ENCODE measurements around the gene KLHL33.

Gene KLHL33, protein sequence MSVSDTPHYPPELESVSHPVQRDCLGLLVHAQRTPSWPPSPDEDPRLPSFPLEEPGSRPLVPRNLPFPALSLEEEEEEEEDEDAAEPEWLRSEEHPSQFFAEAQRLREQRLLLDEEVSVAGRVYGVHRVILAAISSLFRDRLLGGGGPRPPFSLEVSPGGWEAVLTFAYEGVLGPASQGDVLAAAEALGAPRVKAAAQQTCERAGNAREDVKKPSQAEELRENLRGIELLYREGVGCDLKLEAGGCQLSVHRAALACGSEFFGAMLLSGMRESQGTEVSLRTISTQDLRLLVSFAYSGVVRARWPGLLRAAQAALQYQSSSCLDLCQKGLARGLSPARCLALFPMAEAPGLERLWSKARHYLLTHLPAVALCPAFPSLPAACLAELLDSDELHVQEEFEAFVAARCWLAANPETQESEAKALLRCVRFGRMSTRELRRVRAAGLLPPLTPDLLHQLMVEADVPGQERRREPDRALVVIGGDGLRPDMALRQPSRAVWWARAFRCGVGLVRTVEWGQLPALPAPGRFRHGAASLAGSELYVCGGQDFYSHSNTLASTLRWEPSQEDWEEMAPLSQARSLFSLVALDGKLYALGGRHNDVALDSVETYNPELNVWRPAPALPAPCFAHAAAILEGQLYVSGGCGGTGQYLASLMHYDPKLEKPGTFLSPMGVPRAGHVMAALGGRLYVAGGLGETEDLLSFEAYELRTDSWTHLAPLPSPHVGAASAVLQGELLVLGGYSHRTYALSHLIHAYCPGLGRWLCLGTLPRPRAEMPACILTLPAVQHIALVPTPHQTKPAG

DNA sequence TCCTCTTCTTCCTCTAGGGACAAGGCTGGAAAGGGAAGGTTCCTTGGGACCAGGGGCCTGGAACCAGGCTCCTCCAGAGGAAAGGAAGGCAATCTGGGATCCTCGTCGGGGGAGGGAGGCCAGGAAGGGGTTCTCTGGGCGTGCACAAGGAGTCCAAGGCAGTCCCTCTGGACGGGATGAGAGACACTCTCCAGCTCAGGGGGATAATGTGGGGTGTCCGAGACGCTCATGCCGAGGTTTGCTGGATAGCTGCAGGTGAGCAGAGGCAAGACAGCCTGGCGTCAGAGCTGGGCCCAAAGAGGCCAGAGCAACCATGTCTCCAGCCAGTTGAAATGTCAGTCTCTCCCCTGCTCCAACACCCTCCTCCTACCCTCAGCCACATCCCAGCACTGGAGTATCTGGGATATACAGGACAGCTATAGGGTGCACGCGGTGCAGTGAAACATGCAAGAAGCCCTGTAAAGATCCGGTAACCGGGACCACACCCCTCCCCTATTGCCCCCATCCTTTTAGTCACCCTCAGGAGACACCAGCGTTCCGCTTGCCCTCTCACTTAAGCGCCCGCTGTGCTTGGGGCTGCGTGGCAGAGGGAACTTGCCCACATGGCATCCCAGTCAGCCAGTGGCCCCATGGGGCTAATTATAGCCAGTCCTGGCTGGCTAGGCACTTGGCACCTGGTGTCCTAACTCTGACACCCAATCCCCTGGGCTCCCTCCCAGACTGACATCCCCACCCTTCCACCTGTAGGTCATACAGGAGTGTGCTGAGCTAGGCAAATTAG, at the start of gene KLHL33:
Gene KLHL33, minus strand, starts transcription at position 585 of the 781 bp plus-strand sequence. Its CDS starts 355 bp downstream, at position 230.
- DNase-seq (ENCODE audit: low spot score): no peak

DNA sequence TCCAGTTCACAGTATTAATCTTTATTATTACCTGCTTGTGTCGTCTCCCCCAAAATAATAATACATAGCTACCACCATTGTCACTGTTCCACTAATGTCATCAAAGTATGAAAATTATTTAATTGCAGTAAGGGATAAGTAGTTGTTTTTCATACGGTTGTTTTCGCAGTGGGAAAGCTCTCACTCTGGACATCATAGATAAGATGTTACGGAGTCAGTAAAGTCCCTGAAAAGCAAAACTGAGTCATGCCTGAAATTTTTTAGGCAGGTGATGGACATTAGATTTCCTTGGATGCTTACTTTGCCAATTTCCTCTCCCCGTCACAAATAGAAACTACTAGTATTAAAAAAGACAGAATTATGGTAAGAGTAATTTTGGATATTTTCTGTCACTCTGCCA, 46.4 kb upstream of the KLHL33 start:
- DNase-seq (ENCODE audit: low spot score): no peak

DNA sequence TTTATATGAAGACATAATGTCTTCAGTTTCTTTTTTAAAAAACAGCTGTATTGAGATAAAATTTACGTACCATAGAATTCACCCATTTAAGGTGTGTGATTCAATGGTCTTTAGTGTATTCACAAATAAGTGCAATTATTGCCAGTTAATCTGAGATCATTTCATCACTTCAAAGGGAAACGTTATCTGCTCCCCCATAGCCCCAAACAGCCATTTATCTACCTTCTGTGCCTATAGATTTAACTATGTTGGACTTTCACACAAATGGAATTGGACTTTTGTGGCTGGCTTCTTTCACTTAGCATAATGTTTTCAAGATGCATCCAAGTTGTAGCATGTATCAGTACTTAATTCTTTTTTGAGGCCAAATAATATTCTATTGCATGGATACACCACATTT, 42.9 kb upstream of the KLHL33 start:
- no peak for DNase-seq (ENCODE audit: low spot score)

DNA sequence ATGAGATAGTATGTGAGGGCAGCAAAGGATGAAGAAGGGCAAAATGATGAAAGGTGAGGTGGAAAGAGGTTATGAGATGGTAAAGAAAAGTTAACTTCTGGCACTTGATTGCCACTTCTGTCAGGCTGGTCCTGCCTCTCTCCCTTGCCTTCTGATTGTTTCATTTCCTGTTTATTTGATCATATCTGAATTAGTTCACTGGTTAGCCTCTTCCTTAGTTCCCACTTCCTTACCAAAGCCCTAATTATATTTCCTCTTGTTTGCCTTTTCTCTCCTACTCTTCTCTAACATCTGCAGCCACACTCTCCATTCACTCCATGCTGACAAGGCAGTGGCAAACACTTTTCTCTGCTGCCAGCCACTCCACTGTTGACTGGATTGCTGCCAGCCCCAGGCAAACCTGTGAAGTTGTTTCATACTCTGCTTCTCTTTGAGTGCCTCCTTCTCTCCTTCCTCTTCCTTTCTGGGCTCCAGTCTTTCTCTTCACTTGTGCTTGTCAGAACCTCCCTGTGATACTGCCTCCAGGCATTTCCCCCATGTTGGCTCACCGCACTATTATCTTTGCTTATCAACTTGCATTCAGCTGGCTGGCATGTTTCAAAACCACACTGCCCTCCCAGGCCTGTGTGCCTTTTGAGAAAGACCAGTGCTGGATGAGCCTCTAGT, 41.4 kb upstream of the KLHL33 start:
- DNase-seq (ENCODE audit: low spot score): no peak

DNA sequence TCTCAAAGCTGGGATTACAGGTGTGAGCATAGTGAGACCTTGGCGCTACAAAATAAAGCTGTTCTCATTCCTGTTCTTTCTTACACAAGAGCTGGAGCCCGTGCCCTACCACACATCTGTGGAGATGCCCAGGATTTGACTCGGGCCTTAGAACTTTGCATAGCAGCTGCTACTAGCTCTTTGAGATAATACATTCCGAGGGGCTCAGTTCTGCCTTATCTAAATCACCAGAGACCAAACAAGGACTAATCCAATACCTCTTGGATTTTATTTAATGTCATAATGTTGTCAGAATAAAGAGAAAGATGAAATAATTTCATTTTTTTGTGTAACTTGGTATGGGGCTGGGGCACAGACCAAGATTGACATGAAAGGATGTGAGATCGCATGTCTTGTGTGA, 40.8 kb upstream of the KLHL33 start:
- DNase-seq (ENCODE audit: low spot score): no peak

DNA sequence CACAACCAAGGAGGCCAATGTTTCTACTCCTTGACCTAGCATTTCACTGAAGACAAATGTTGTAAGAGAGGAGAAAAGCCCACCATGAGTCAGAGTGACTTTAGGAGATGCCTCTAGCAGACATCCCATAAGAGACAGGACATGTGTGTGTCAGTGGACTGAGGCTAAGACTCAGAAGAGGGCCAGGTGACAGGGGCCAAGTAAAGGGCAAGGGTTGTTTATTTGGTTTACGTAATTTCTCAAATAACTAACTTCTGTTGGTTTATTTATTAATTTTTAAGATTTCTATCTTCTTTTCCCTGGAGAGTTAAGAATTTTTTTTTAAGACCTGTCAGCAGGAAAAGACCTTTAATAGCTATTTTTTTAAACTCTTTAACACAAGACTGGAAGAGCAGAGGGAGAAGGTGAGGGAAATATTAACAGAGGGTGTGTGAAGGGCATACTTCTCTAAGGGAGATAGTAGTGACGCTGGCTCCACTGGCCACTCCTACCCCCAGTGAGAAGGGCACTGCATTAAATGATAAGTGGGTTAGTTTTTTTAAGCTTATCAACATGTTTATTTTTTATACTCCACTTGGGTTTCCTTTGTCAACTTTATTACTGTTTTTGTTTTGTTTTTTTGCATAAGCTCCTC, 36.7 kb upstream of the KLHL33 start:
- no peak for DNase-seq (ENCODE audit: low spot score)

DNA sequence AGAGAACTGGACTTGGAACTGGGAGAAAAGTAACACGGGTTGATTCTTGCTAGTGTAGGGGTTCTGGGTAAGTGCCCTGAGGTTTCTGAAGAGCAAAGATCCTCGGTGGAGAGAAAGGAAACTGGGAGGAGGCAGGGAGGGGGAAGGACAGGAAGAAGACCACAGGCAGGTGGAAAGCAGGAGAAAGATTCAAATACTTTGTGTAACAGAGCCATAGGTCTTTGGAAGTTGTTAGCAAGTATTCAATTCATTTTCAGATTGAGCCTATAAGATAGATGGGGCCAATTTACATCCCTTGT, 34.6 kb upstream of the KLHL33 start:
- DNase-seq (ENCODE audit: low spot score): no peak

DNA sequence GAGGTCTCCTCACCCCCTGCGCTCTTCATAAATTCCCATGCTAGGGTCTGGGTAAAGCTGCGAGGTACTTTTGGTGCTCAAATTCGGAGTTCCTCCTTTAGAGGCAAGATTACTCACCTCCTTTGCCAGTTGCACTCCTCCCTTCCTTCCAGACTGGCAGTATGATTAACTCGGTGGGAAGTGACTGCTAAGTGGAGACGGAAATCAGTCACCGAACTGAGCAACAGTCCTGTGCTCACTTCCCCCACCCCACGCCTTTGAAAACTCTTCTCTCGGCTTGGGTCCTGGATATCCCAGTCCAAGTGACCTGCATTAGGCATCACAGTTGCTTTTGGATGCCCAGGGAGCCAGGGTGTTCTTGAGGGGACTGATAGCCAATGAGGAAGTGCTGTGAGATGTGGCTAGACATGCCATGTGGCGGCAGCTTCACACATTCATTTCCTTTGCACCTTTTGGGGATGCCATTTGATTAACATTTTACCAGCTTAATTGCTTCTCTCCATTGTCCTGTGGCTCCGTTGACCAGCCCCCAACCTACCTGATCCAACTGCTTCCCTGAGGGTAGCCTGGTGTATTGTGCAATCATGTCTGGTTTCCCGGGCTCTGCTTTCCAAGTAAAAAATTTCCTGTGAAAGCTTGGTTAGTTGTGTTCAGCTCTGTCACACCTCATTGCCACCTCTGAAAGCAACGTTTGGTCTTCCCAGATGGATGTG, 34.1 kb upstream of the KLHL33 start:
- peak; percentile 96 for DNase-seq (ENCODE audit: low spot score)

DNA sequence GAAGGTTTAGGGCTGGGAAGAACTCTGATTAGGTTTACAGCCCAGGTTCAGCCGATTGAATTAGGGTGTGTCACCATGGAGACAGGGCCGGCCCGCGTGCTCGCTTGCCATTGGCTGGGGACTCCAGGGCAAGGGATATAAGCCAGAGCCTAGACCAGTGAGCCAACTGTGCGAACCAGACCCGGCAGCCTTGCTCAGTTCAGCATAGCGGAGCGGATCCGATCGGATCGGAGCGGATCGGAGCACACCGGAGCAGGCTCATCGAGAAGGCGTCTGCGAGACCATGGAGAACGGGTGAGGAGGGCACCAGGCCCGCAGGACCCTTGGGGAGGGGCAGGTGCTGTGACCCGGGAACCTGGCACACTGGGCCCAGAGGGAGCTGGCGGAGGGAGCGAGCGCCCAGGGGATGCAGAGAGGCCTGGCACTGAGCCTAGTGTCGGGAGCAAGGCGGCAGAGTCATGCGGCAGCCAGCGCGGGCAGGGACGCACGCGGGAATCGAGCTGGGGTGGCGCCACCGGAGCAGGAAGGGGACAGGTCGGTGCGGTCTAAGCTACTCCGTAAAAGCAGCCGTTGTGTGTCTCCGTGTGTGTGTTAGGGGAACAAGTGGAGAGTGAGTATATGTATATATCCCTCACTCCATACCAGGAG, 33.4 kb upstream of the KLHL33 start, which contains the start of gene PNP:
Gene PNP, plus strand, starts transcription at position 165 of the 648 bp plus-strand sequence. Its CDS starts 119 bp downstream, at position 284.
- peak; percentile 81 for DNase-seq (ENCODE audit: low spot score)

DNA sequence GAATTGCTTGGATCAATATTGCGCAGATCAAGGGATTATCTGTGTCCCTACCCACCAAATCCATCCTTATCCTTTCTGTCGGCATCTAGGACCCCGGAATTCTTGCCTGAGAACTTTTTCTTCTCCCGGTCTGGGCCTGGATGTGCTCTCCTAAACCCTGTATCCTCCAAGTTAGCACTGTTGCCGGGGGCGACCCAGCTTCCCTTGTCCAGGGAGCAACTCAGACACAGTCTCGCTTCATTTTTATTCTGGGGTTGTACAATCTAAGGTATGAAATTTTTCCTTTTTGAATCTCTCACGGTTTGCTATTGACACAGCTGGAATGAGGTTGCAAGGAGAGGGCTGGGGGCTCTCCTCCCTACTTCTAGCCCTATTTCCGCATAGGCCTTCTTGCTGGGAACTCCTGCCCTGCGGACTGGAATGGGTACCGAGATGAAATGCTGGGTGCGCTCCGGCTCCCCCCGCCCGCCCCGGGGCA, 32.8 kb upstream of the KLHL33 start:
- no peak for DNase-seq (ENCODE audit: low spot score)

DNA sequence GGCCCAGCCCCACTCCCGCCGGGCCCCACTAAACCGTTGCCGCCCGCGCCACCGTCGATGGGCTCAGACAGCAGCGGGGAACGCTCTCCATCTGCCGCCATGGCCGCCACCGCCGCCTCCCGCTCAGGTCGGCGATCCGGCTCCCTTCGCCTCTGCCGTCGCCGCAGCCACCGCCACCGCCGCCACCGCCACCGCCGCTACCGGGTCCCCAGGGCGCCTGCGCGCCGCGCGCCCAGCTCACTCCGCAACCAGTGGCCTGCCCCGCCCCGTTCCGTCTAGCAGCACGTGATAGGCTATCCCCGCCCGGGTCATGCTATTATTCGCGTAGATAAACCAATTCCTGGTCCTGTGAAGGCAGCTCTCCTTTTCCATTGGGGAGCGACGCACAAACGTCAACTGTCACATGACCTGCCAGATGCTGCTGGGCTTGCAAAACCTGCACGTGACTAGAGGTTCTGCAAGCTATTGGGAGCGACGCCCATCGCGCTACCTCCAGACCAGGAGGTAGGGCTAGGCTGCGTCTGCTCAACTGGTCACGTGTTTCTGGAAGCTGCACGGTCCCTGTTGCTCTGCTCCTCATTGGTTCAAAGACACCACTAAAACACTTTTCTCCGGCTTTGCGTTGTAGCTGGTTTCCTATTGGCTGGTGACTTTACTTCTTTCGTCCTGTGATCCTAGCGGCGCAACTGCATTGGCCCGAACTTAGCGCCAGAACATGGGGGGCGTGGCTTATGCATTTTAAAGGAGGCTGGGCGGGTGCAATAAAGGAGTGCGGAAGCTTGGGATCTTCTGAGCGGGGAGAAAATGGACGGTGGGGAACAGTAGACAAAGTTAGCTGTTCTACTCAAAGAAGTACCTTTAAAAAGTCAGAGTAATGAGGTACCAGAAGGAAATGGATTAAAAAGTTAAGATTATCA, 25.5 kb upstream of the KLHL33 start, which contains the start of gene PIP4P1:
Gene PIP4P1, minus strand, starts transcription at position 210 of the 917 bp plus-strand sequence. Its CDS starts 109 bp downstream, at position 101.
- peak; percentile 100 for DNase-seq (ENCODE audit: low spot score)

DNA sequence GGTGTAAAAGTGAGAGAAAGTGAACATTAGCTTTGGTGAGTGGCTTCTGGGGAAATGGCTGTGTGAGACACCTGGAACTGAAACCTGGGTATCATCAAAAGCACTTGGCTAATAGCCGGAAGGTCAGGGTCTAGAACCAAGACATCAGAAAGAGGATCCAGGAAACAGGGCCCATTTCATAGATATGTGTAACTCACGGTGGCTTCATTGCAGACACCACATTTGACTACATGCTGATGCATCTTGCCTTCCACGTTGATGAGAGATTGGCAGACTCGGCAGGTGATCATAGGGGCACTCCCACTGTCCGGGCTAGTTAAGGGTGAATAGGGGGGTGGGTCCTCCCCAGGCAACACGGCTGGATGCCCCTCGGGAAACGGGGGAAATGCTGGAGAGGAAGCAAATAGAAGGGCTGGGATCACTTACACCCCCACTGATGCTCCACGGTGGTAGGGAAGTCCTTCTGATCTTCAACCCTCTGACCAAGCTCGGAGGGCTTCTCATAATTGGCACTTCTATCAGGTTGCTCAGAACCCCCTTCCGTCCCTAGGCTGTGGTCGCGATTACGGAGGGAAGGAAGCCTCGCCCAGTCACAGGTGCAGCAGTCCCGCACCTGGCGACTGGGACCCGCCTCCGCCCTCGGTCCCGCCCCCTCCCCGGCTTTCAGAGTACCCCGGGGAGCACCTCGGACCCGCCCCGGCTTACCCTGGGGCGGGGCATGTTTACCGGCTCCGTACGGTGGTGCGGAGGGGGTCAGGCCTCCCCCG, 24.7 kb upstream of the KLHL33 start:
- no peak for DNase-seq (ENCODE audit: low spot score)

DNA sequence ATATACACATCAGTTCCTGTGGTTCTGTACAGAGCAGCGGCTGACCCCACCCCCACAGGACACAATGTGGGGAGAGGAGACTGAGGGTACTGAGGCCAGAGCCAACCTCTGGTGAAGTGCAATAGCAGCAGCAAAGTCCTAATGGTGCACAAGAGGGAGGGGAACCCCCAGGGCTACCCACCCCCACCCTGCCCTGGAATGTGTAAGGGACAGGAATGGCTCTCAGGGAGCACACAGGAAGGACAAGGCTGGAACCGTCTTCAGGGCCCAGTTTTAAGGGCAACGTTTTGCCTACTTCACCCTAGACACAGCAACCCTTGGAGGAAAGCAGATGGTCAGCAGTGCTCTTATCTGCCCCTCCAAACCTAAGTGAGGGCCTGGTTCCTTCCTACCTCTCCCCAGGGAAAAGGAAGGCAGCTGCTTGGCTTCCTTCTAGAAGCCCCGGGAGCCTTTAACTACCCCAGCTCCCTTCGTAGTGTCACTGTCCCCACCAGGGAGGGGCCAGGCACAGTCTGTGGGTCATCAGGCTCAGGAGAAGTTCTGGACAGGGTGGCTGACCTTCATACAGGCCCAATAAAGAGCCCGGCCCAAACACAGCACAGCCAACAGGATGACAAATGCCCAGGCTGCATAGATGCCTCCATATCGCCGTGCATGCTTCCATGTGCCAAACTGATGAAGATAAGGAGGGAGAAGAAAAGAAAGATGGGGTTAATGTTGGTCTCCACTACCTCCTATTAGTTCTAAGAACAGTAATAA, 22.2 kb upstream of the KLHL33 start:
- no peak for DNase-seq (ENCODE audit: low spot score)

DNA sequence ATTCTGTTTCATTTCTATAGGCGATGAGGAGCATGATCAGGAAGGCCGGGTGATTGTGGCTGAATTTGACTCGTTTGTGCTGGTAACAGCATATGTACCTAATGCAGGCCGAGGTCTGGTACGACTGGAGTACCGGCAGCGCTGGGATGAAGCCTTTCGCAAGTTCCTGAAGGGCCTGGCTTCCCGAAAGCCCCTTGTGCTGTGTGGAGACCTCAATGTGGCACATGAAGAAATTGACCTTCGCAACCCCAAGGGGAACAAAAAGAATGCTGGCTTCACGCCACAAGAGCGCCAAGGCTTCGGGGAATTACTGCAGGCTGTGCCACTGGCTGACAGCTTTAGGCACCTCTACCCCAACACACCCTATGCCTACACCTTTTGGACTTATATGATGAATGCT, 21.0 kb upstream of the KLHL33 start:
- DNase-seq (ENCODE audit: low spot score): no peak

DNA sequence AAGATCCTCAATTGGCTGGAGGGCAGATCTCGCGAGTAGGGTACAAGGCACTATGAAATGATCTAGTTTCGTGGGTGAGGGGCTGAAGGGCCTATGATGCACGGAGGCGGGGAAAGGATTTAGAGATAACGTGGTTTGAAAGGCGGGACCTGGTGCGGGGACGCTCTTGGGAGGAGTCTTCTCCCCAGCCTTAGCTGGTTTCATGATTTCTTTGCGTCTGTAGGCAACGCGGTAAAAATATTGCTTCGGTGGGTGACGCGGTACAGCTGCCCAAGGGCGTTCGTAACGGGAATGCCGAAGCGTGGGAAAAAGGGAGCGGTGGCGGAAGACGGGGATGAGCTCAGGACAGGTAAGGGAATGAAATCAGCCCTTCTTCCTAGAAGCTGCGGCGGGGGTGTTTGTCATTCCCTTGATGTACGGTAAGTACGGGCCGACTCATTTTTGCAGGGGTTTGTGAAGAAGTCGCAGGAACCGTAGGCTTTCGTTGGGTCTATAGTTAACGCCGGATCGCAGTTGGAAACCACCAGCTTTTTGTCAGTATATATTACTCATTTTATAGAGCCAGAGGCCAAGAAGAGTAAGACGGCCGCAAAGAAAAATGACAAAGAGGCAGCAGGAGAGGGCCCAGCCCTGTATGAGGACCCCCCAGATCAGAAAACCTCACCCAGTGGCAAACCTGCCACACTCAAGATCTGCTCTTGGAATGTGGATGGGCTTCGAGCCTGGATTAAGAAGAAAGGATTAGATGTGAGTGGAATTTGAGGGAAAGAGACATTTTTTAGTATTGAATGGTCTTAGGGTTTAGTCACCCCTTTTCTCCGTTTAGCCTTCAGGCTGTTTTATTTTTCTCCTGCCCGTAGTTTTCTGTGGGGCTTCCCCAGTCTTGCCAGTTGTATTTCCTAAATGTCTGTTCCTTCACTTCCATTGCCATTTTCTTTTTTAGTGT, 19.7 kb upstream of the KLHL33 start:
- DNase-seq (ENCODE audit: low spot score): peak; percentile 77

All from kidney capillary endothelial cell (primary cell).